ENCODE results near the gene RND1. TPM values are rescaled to one million over a fixed set of nuclear protein-coding genes. Genes with fewer than 3 reads are reported as not detected.
A peak's percentile ranks its signal among the peaks of the same experiment; 100 is the strongest.

Gene RND1
- total RNA-seq, 1 donor = 0.36 TPM

DNA sequence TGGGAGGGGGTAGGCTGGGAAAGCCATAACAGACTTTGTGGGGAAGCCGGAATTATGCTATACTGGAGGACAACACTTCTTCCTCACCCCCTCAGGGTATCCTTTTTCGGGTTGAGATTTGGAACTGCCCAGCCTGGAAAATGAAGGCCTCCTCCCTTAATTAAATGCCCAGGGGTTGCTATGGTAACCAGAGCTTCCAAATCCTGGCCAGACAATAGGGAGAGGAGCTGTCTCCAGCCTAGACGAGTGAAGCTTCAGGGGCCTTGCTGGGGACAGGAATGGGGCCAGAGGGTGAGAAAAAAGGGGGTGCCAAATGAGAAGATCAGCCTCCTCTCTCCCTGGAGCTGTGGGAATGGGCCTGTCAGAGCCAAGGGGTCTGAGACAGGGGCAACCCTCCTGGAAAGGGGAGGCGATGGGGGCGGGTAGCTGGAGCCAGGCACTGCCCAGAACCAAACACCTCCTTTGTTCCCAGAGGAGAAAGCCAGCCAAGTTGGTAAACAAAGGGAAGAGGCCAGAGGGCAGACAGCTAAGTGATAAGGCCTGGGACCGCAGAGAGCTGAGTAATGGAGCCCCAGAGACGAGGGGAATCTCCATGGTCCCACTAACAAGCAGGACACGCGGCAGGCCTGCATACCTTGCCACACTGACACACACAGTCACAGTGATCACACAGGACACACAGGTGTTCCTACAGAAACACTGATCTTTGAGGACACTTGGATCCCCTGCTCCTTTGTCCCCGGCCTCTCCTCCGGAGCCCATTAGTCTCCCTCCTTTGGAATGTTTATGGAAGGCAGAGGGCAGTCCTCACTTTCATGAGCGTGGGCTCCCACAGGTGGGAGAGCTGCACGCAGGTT, 17.9 kb upstream of the RND1 start:
- TF ChIP-seq, protein P1, sequence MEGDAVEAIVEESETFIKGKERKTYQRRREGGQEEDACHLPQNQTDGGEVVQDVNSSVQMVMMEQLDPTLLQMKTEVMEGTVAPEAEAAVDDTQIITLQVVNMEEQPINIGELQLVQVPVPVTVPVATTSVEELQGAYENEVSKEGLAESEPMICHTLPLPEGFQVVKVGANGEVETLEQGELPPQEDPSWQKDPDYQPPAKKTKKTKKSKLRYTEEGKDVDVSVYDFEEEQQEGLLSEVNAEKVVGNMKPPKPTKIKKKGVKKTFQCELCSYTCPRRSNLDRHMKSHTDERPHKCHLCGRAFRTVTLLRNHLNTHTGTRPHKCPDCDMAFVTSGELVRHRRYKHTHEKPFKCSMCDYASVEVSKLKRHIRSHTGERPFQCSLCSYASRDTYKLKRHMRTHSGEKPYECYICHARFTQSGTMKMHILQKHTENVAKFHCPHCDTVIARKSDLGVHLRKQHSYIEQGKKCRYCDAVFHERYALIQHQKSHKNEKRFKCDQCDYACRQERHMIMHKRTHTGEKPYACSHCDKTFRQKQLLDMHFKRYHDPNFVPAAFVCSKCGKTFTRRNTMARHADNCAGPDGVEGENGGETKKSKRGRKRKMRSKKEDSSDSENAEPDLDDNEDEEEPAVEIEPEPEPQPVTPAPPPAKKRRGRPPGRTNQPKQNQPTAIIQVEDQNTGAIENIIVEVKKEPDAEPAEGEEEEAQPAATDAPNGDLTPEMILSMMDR (IDR thresholded peaks at IDR 0.05; ENCODE audit: extremely low read depth, low read depth, low read length) = no peak
- Histone ChIP-seq H3K79me2 (ENCODE audit: insufficient read depth, low read length) (no peaks in the 10 kb centered on the region), H3K27ac (ENCODE audit: low read depth, low read length) (no peak overlapping the region), H4K20me1 (ENCODE audit: insufficient read depth, low read length) (no peaks in the 10 kb centered on the region), H3K4me1 (ENCODE audit: insufficient read depth, low read length) (peaks cover 15% of the 10 kb centered on the region), H3K9me3 (ENCODE audit: low read depth, low read length) (no peaks in the 10 kb centered on the region), H3K4me3 (ENCODE audit: insufficient read depth, low read length) (no peak overlapping the region), H3K36me3 (ENCODE audit: insufficient read depth, low read length) (no peaks in the 10 kb centered on the region), H3K27me3 (ENCODE audit: insufficient read depth, low read length) (peaks cover 21% of the 10 kb centered on the region), H2AFZ (ENCODE audit: low read length) (no peak overlapping the region), H3K4me2 (ENCODE audit: insufficient read depth, low read length) (no peak overlapping the region)
- DNase-seq (ENCODE audit: insufficient read length, low spot score, missing footprints) = no peak

DNA sequence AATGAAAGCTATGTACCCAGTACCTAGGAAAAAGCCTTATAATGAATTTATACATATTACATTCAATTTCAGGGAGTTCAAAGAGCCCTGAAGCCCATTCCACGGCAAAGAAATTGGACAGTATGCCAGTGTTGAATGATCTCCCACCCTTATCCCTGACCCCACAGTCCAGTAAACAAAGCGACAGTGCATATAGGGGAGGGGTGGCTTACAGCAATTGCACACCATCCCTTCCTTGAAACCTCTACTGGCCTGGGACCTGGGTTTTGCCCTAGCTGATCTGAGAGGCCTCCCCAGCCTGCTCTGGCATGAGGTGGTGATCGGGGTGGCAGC, 17.3 kb upstream of the RND1 start:
- H3K79me2 ChIP-seq (ENCODE audit: insufficient read depth, low read length) = no peaks in the 10 kb centered on the region
- no peaks in the 10 kb centered on the region for H3K9me3 ChIP-seq (ENCODE audit: low read depth, low read length)
- H3K27me3 ChIP-seq (ENCODE audit: insufficient read depth, low read length) = peaks cover 21% of the 10 kb centered on the region
- no peak overlapping the region for H3K27ac ChIP-seq (ENCODE audit: low read depth, low read length)
- H3K4me1 ChIP-seq (ENCODE audit: insufficient read depth, low read length) = peaks cover 15% of the 10 kb centered on the region
- DNase-seq (ENCODE audit: insufficient read length, low spot score, missing footprints) = no peak
- no peaks in the 10 kb centered on the region for H4K20me1 ChIP-seq (ENCODE audit: insufficient read depth, low read length)
- H2AFZ ChIP-seq (ENCODE audit: low read length) = no peak overlapping the region
- TF ChIP-seq, protein P1 (IDR thresholded peaks at IDR 0.05; ENCODE audit: extremely low read depth, low read depth, low read length) = no peak
- H3K4me3 ChIP-seq (ENCODE audit: insufficient read depth, low read length) = no peak overlapping the region
- no peaks in the 10 kb centered on the region for H3K36me3 ChIP-seq (ENCODE audit: insufficient read depth, low read length)
- peak overlapping the region; percentile 90 for H3K4me2 ChIP-seq (ENCODE audit: insufficient read depth, low read length)

DNA sequence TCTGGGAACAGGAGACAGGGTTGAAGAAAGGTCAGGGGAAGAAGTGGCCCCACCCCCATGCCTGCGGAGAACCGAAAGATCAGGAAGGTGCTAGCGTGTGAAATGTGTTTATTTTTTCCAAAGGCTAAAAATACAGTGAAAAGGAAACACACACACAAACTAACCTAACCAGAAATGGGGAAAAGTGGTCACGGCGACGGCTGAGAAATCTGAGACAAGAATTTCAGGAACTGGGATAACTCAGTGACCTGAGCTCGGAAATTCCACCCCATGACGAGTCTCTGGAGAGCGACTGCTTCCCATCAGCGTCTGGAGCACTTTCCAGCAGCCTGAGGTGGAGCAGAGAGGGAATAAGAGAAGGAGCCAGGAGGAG, 16.6 kb upstream of the RND1 start:
- peak; percentile 60 for DNase-seq (ENCODE audit: insufficient read length, low spot score, missing footprints)
- Histone ChIP-seq H3K4me3 (ENCODE audit: insufficient read depth, low read length) (peak overlapping the region; percentile 64), H3K4me1 (ENCODE audit: insufficient read depth, low read length) (peaks cover 15% of the 10 kb centered on the region), H4K20me1 (ENCODE audit: insufficient read depth, low read length) (no peaks in the 10 kb centered on the region), H2AFZ (ENCODE audit: low read length) (peak overlapping the region; percentile 62), H3K27me3 (ENCODE audit: insufficient read depth, low read length) (peaks cover 21% of the 10 kb centered on the region), H3K4me2 (ENCODE audit: insufficient read depth, low read length) (peak overlapping the region; percentile 90), H3K27ac (ENCODE audit: low read depth, low read length) (peak overlapping the region; percentile 23), H3K9me3 (ENCODE audit: low read depth, low read length) (no peaks in the 10 kb centered on the region), H3K79me2 (ENCODE audit: insufficient read depth, low read length) (no peaks in the 10 kb centered on the region), H3K36me3 (ENCODE audit: insufficient read depth, low read length) (no peaks in the 10 kb centered on the region)
- TF ChIP-seq, protein P1 (IDR thresholded peaks at IDR 0.05; ENCODE audit: extremely low read depth, low read depth, low read length) = no peak

DNA sequence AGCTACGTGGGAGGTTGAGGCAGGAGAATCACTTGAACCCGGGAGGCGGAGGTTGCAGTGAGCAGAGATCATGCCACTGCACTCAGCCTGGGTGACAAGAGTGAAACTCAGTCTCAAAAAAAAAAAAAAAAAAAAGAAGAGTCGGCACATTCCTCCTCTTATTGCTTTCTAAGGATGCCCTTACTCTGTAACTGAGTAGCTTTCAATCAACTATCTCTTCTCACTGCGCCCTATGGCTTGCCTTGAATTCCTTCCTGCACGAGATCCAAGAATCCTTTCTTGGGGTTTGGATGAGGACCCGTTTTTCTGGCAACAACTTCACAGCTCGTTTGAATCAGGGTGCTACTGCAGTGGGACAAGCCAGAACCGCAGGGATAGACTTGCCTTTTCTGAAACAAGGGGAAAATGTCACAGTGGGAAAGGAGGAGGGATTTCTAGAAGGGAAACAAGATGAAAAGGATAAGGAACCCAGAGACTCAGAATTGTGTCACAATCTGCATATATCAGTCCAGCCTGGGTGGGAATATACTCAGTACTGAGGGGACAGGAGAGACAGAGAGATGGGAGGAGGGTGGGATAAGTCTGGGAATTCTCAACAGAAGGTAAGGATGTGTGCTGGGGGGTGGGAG, 16.1 kb upstream of the RND1 start:
- Histone ChIP-seq H3K4me2 (ENCODE audit: insufficient read depth, low read length) (peak overlapping the region; percentile 90), H3K27ac (ENCODE audit: low read depth, low read length) (peak overlapping the region; percentile 12), H3K27me3 (ENCODE audit: insufficient read depth, low read length) (peaks cover 21% of the 10 kb centered on the region), H3K79me2 (ENCODE audit: insufficient read depth, low read length) (no peaks in the 10 kb centered on the region), H3K4me1 (ENCODE audit: insufficient read depth, low read length) (peaks cover 15% of the 10 kb centered on the region), H3K36me3 (ENCODE audit: insufficient read depth, low read length) (no peaks in the 10 kb centered on the region), H3K9me3 (ENCODE audit: low read depth, low read length) (no peaks in the 10 kb centered on the region), H4K20me1 (ENCODE audit: insufficient read depth, low read length) (no peaks in the 10 kb centered on the region), H2AFZ (ENCODE audit: low read length) (peak overlapping the region; percentile 62), H3K4me3 (ENCODE audit: insufficient read depth, low read length) (peak overlapping the region; percentile 64)
- peak; percentile 10 for DNase-seq (ENCODE audit: insufficient read length, low spot score, missing footprints)
- TF ChIP-seq, protein P1 (IDR thresholded peaks at IDR 0.05; ENCODE audit: extremely low read depth, low read depth, low read length) = no peak

Data from osteoblast (primary cell).